CD4-positive, alpha-beta T cell (primary cell): ENCODE measurements around the gene OR6P1. TPM values are rescaled to one million over a fixed set of nuclear protein-coding genes. Genes with fewer than 3 reads are reported as not detected.

Experiments used
- ATAC-seq: fragments of 200-7000 bp; cut with Tn5 transposase; one replicate; pipeline ENCODE4 v1.10.0; 2022; ENCODE audit warnings: mild to moderate bottlenecking; ENCODE audit not compliant: poor library complexity
- CTCF ChIA-PET: fragments of 350-600 bp; sonication (Branson Sonifier 250); formaldehyde crosslinking; loops from one replicate; lab custom pipeline; 2021; ENCODE audit warnings: antibody characterized with exemption, inconsistent platforms; lab: Charles Lee
- POLR2A ChIA-PET: fragments of 350-600 bp; sonication (Branson Sonifier 250); formaldehyde crosslinking; loops from one replicate; lab custom pipeline; 2021; ENCODE audit warnings: antibody characterized with exemption, inconsistent platforms; lab: Charles Lee
- DNase-seq, 14 experiments: peaks; one replicate each; pipeline ENCODE4 v3.0.0-alpha.2; 2013 to 2020; ENCODE audit warnings: mixed read lengths in 2 of 14
- H3K27ac ChIP-seq, 2 donors: one replicate each; pipeline versions ENCODE4 v1.5.1 to v1.7.0; 2013; ENCODE audit warnings: low read length in 2 of 2, low read depth in 1 of 2, mild to moderate bottlenecking in 1 of 2
- H3K27me3 ChIP-seq, 2 experiments: 1 replicate in 1 of 2; 2 replicates in 1 of 2; pipeline versions ENCODE4 v1.6.1 to v1.7.0; 2013; ENCODE audit warnings: low read length in 2 of 2, control low read depth in 1 of 2, mild to moderate bottlenecking in 1 of 2, moderate library complexity in 1 of 2; ENCODE audit not compliant: insufficient read depth in 2 of 2, control insufficient read depth in 1 of 2
- H3K36me3 ChIP-seq: one replicate; pipeline ENCODE4 v1.6.1; 2013; ENCODE audit warnings: low read length, control low read depth; ENCODE audit not compliant: insufficient read depth
- H3K4me1 ChIP-seq: one replicate; pipeline ENCODE4 v1.6.1; 2013; ENCODE audit warnings: low read length, control low read depth; ENCODE audit not compliant: insufficient read depth
- H3K4me3 ChIP-seq: one replicate; pipeline ENCODE4 v1.5.1; 2013; ENCODE audit warnings: mild to moderate bottlenecking, low read length, moderate library complexity
- H3K9me3 ChIP-seq, 2 experiments: 1 replicate in 1 of 2; 2 replicates in 1 of 2; pipeline versions ENCODE4 v1.6.1 to v1.7.0; 2013; ENCODE audit warnings: low read length in 2 of 2, mild to moderate bottlenecking in 2 of 2, control low read depth in 1 of 2, moderate library complexity in 1 of 2; ENCODE audit not compliant: control insufficient read depth in 1 of 2, insufficient read depth in 1 of 2
- H3K27ac Mint-ChIP-seq: one replicate; pipeline ENCODE4 v1.8.0; 2020; ENCODE audit warnings: mixed read lengths
- H3K27me3 Mint-ChIP-seq: one replicate; pipeline ENCODE4 v1.8.0; 2021; ENCODE audit warnings: mixed read lengths
- H3K36me3 Mint-ChIP-seq: one replicate; pipeline ENCODE4 v1.8.0; 2021; ENCODE audit warnings: low read depth, mixed read lengths
- H3K4me1 Mint-ChIP-seq: one replicate; pipeline ENCODE4 v1.8.0; 2021; ENCODE audit warnings: low read depth, mixed read lengths
- H3K4me3 Mint-ChIP-seq: one replicate; pipeline ENCODE4 v1.8.0; 2020; ENCODE audit warnings: mild to moderate bottlenecking, mixed read lengths
- H3K9me3 Mint-ChIP-seq: one replicate; pipeline ENCODE4 v1.8.0; 2020; ENCODE audit warnings: mixed read lengths
- intact Hi-C, 2 experiments: fragments of 100-400 bp; cut with DNase I in 1 of 2; cut with micrococcal nuclease in 1 of 2; formaldehyde crosslinking; loops; one replicate each; pipeline versions ENCODE4 v1.15.1 to v1.9.0; 2023 to 2025; cut with DNase I, micrococcal nuclease
- total RNA-seq, 174 experiments: library from RNA in 2 of 174; stranded (reverse) in 2 of 174; gene quantifications; one replicate each; pipeline ENCODE4 v1.2.3 and lab custom pipeline; 2021 to 2026
- TF ChIP-seq, protein P1 (sequence below): fragments of 200-600 bp; IDR thresholded peaks from one replicate; pipeline ENCODE4 v1.8.0; 2022; ENCODE audit warnings: antibody characterized with exemption, mild to moderate bottlenecking

OR6P1 gene
- total RNA-seq, 2 experiments from 2014 or later: not detected

DNA sequence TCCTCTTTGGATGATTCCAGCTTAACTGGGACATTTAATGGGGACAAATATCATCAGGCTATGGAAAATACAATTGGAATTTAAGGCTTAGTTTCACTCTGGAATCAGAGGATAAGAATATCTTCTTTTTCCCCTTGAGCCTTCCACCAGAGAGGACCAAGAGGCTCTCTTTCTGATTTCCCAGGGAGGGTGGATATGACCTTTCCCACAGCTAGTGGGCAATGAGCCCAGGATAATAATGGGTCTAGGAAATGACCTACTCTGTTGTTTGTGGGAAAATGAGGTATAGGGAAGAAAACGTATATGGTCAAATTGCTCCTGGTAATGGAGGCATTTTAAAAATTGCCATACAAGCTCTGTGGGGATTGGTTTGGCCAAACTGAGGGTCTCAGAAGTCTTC, 18.1 kb downstream of the OR6P1 start:
- DNase-seq (no peak), ATAC-seq (no peak)
- ChIA-PET CTCF (no interaction called here), POLR2A (no interaction called here)
- Histone ChIP-seq H3K27ac (no peak overlapping the region), H3K9me3 (no peaks in the 10 kb centered on the region), H3K4me3 (no peak overlapping the region), H3K4me1 (no peaks in the 10 kb centered on the region), H3K36me3 (no peaks in the 10 kb centered on the region), H3K27me3 (peaks cover 0 to 11% of the 10 kb centered on the region in 2 experiments)
- Mint-ChIP-seq H3K9me3 (no peaks in the 10 kb centered on the region), H3K27ac (no peak overlapping the region), H3K4me1 (no peaks in the 10 kb centered on the region), H3K27me3 (peaks cover 33% of the 10 kb centered on the region), H3K4me3 (no peak overlapping the region), H3K36me3 (no peaks in the 10 kb centered on the region)
- intact Hi-C loops: no loop called here
- TF ChIP-seq, protein P1, sequence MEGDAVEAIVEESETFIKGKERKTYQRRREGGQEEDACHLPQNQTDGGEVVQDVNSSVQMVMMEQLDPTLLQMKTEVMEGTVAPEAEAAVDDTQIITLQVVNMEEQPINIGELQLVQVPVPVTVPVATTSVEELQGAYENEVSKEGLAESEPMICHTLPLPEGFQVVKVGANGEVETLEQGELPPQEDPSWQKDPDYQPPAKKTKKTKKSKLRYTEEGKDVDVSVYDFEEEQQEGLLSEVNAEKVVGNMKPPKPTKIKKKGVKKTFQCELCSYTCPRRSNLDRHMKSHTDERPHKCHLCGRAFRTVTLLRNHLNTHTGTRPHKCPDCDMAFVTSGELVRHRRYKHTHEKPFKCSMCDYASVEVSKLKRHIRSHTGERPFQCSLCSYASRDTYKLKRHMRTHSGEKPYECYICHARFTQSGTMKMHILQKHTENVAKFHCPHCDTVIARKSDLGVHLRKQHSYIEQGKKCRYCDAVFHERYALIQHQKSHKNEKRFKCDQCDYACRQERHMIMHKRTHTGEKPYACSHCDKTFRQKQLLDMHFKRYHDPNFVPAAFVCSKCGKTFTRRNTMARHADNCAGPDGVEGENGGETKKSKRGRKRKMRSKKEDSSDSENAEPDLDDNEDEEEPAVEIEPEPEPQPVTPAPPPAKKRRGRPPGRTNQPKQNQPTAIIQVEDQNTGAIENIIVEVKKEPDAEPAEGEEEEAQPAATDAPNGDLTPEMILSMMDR: no peak

DNA sequence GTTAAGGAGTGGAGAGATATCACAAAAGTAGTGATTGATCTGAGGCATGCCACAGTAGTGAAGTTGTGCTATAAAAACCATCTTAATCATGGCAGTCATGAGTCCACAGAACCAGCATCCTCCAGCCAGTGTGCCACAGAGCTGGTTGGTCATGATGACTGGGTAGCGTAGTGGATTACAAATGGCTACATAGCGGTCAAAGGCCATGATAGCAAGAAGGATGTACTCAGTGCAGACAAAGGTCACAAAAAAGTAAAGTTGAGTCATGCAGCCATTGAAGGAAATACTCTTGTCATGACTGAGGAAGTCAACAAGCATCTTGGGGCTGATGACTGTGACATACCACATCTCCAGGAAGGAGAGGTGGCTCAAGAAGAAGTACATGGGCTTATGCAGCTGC, 22.8 kb downstream of the OR6P1 start:
- H3K9me3 Mint-ChIP-seq: no peaks in the 10 kb centered on the region
- no peak overlapping the region for H3K4me3 Mint-ChIP-seq
- ChIA-PET CTCF (no interaction called here), POLR2A (no interaction called here)
- H3K27me3 Mint-ChIP-seq: peaks cover 33% of the 10 kb centered on the region
- intact Hi-C loops: no loop called here
- H3K4me1 ChIP-seq: no peaks in the 10 kb centered on the region
- DNase-seq (no peak), ATAC-seq (no peak)
- H3K36me3 ChIP-seq: no peaks in the 10 kb centered on the region
- no peaks in the 10 kb centered on the region for H3K4me1 Mint-ChIP-seq
- H3K4me3 ChIP-seq: no peak overlapping the region
- no peaks in the 10 kb centered on the region for H3K9me3 ChIP-seq
- peaks cover 0 to 13% of the 10 kb centered on the region in 2 experiments for H3K27me3 ChIP-seq
- no peaks in the 10 kb centered on the region for H3K36me3 Mint-ChIP-seq
- TF ChIP-seq, protein P1: no peak
- no peak overlapping the region for H3K27ac Mint-ChIP-seq
- H3K27ac ChIP-seq: no peak overlapping the region

DNA sequence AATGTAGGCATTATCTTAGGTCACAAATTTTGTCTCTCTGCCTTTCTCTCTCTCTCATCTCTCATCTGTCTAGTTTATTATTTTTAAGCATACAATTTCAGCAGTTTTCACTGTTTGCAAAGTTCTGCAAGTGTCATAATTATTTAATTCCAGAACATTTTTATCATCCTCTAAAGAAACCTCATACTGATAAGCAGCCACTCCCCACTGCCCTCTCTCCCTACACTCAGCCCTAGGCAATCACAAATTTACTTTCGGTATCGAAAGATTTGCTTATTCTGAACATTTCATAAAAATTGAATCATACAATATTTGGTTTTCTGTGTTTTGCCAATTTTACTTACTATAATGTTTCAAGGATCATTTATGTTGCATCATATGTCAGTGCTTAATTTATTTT, 32.8 kb downstream of the OR6P1 start:
- H3K27me3 ChIP-seq: no peaks in the 10 kb centered on the region
- no peaks in the 10 kb centered on the region for H3K4me1 ChIP-seq
- H3K4me3 ChIP-seq: no peak overlapping the region
- Mint-ChIP-seq H3K27me3 (peaks cover 2% of the 10 kb centered on the region), H3K4me1 (no peaks in the 10 kb centered on the region), H3K27ac (no peak overlapping the region), H3K36me3 (no peaks in the 10 kb centered on the region), H3K9me3 (no peaks in the 10 kb centered on the region), H3K4me3 (no peak overlapping the region)
- ChIA-PET CTCF (no interaction called here), POLR2A (no interaction called here)
- TF ChIP-seq, protein P1: no peak
- no peak overlapping the region for H3K27ac ChIP-seq
- DNase-seq (no peak), ATAC-seq (no peak)
- H3K36me3 ChIP-seq: no peaks in the 10 kb centered on the region
- intact Hi-C loops: no loop called here
- H3K9me3 ChIP-seq: no peaks in the 10 kb centered on the region
